Occipital lobe (tissue), 2 donors: Measurements from ENCODE around the gene ADAM23. TPM values are rescaled to one million over a fixed set of nuclear protein-coding genes. Genes with fewer than 3 reads are reported as not detected.

ENCODE experiments used
- DNase-seq: peaks from one replicate; lab custom pipeline; 2025; lab: John Stamatoyannopoulos, UW
- total RNA-seq: library from RNA; depleted of rRNA; stranded (reverse); fragments of >200 nt; gene quantifications from one replicate; pipeline ENCODE4 v1.2.3, GENCODE V29; 2014

The ADAM23 gene
- total RNA-seq, 1 donor from 2014 or later, result 18.9 TPM

- DNase-seq, result no peak
Observed at GRCh38 chr2:206488623-206489022, 45.3 kb downstream of the ADAM23 start.

DNA sequence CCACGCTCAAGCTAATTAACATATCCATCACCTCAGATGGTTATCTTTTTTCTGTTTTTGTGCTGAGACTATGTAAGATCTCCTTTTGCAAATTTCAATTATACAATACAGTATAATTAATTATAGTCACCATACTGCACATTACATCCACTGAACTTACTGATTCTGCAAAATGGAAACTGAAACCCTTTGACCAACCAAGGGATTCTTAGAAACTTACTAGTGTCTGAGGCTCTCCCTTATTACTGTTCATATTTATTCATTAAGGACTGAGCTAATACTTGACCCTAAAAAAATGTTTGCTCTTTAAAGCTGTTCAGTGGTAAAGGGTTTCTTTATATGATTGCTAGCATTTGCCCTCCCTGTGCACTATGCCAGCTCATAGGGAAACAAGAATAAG, 50.7 kb downstream of the ADAM23 start:
- no peak for DNase-seq

DNA sequence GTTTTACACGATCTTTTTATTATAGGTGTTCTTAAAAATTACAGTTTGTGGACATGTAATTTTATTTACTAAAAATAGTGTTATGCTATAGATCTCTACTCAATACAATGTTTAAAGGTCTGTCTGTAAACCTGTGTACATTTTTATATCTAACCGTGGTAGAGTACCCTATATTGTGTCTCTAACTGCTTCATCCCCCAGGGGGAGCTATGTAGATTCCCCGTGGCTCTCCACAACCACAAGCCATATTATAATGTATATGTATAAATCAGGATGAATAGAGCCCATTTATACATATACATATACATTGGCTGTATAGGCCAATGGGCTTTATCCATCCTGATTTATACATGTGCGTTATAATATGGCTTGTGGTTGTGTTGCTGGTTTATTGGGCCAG, 59.4 kb downstream of the ADAM23 start:
- no peak for DNase-seq

GRCh38 chr2:206511283-206511682, 68.0 kb downstream of the ADAM23 start:
- DNase-seq, result no peak

- no peak for DNase-seq
Observed at GRCh38 chr2:206512999-206513398, 69.7 kb downstream of the ADAM23 start.

DNA sequence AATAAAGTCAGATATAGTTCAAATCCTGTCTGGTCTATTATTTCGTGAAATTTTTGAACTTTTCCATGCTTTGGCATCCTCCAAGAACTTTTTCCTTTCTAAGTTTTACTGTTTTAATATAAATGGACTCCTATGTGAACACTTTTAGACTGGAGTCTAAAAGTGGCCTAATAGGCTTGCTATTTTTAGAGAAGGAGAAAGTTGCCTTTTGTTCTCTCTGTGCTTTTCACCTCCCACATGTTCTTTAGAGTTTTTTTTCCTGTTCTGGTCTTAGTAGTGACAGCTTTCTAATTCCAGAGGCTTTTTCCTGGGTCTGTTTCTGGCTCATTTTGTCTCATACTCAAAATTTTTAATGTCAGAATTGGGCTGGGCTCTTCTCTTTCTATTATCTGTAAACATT, 72.2 kb downstream of the ADAM23 start:
- no peak for DNase-seq

GRCh38 chr2:206518997-206519396, 75.7 kb downstream of the ADAM23 start:
- DNase-seq, result no peak

- no peak for DNase-seq
Observed at GRCh38 chr2:206520450-206520849, 77.1 kb downstream of the ADAM23 start.

GRCh38 chr2:206521115-206521514, 77.8 kb downstream of the ADAM23 start:
- no peak for DNase-seq

DNA sequence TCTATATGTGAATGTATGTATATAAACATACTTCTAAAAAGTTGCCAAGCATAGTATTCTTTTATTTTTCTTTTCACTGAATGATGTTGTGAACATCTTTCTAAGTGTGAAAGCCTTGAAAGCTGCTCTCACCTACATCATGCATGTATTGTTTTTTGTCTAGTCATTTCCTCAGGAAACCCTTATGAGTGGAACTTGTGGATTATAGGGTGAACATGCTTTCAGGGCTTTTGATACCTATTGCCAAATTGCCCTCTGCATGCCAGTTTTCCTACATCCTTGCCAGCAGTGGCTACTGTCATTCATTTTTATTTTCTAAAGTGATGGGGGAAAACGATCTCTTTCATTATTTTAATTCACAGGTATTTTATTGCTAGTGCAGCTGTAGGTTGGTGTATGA, 78.3 kb downstream of the ADAM23 start:
- DNase-seq, result no peak

- no peak for DNase-seq
Observed at GRCh38 chr2:206526416-206526815, 83.1 kb downstream of the ADAM23 start.

GRCh38 chr2:206527153-206527552, 83.8 kb downstream of the ADAM23 start:
- DNase-seq, result no peak

- DNase-seq, result no peak
Observed at GRCh38 chr2:206530727-206531126, 87.4 kb downstream of the ADAM23 start.

DNA sequence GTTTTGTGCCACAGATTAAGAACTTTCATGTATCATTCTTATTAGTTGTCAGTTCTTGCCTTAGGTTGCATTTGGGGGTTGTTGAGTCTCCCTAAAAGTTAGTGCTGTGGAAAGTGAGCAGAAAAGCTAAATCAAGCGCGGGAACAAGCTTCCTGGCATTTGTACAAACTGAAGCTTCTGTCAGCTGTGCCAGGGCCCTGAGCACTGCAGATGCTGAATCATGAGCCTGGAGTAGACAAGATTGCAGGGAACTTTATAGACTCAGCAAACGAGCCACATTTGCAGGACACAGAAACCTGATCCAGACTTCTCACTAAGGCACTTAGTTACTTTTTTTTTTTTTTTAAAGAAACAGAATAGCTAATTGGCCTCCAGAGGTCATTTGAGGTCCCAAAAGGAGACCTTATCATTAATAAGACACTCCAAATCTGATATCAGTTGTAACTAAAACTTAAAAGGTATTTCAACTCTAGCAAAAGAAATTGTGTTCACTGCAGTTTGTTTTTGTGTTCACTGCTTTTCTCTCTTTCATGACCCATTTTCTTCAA, 88.7 kb downstream of the ADAM23 start:
- peak; percentile 52 for DNase-seq

- DNase-seq, result no peak
Observed at GRCh38 chr2:206533977-206534376, 90.6 kb downstream of the ADAM23 start.

GRCh38 chr2:206535260-206535986, 92.1 kb downstream of the ADAM23 start:
- DNase-seq, result no peak

DNA sequence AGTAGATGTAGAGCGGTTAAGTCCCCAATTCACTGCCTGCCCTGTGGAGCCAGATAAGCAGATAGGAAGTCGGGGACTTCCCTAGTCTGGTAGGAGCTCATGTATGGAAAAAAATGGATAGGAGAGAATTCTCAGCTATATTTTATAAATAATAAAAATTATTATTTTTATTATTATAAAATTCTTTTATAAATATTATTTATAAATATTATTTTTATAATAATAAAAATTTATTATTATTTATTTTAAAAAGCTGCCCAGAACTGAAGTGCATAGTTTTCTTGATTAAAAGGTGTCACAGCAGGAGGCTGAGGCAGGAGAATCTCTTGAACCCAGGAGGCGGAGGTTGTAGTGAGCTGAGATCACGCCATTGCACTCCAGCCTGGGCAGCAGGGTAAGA, 97.4 kb downstream of the ADAM23 start:
- DNase-seq, result no peak

- no peak for DNase-seq
Observed at GRCh38 chr2:206543073-206543472, 99.7 kb downstream of the ADAM23 start.

GRCh38 chr2:206548383-206548782, 105.1 kb downstream of the ADAM23 start:
- DNase-seq, result no peak

- DNase-seq, result no peak
Observed at GRCh38 chr2:206555721-206556120, 112.4 kb downstream of the ADAM23 start.

- no peak for DNase-seq
Observed at GRCh38 chr2:206556357-206556949, 113.1 kb downstream of the ADAM23 start.

GRCh38 chr2:206557321-206557720, 114.0 kb downstream of the ADAM23 start:
- DNase-seq, result no peak

GRCh38 chr2:206558492-206558891, 115.2 kb downstream of the ADAM23 start:
- DNase-seq, result no peak
